ENCODE measurements around the gene SLC22A31.
A peak's percentile ranks its signal among the peaks of the same experiment; 100 is the strongest.
"Not testable (repeated sequence)": the region's sequence is repeated elsewhere in the genome, so short reads cannot be mapped to it uniquely, and the experiment has no call there.

Gene SLC22A31

GRCh38 chr16:89191901-89192185 is 8.5 kb downstream of the SLC22A31 start:
- Mint-ChIP-seq H3K4me3 (no peak overlapping the region), H3K27me3 (no peaks in the 10 kb centered on the region), H3K4me1 (ENCODE audit: low read depth) (no peaks in the 10 kb centered on the region), H3K9me3 (no peaks in the 10 kb centered on the region), H3K36me3 (ENCODE audit: low read depth) (no peaks in the 10 kb centered on the region), H3K27ac (no peak overlapping the region)

- Mint-ChIP-seq H3K9me3 (no peaks in the 10 kb centered on the region), H3K27ac (peak overlapping the region; percentile 26), H3K4me3 (peak overlapping the region; percentile 20), H3K4me1 (ENCODE audit: low read depth) (no peaks in the 10 kb centered on the region), H3K36me3 (ENCODE audit: low read depth) (no peaks in the 10 kb centered on the region), H3K27me3 (no peaks in the 10 kb centered on the region)
These were observed 9.1 kb downstream of the SLC22A31 start for GRCh38 chr16:89191033-89191900.

GRCh38 chr16:89190150-89190958 is 10.0 kb downstream of the SLC22A31 start:
- Mint-ChIP-seq H3K36me3 (ENCODE audit: low read depth) (no peaks in the 10 kb centered on the region), H3K4me3 (peak overlapping the region; percentile 20), H3K4me1 (ENCODE audit: low read depth) (no peaks in the 10 kb centered on the region), H3K27me3 (no peaks in the 10 kb centered on the region), H3K27ac (no peak overlapping the region), H3K9me3 (no peaks in the 10 kb centered on the region)

- Mint-ChIP-seq H3K4me3 (no peak overlapping the region), H3K9me3 (no peaks in the 10 kb centered on the region), H3K27ac (no peak overlapping the region), H3K4me1 (ENCODE audit: low read depth) (no peaks in the 10 kb centered on the region), H3K36me3 (ENCODE audit: low read depth) (no peaks in the 10 kb centered on the region), H3K27me3 (no peaks in the 10 kb centered on the region)
These were observed 10.8 kb downstream of the SLC22A31 start for GRCh38 chr16:89189358-89190025.

- not testable (repeated sequence) for H3K9me3 Mint-ChIP-seq; H3K27ac Mint-ChIP-seq; H3K4me3 Mint-ChIP-seq; H3K36me3 Mint-ChIP-seq (ENCODE audit: low read depth); H3K4me1 Mint-ChIP-seq (ENCODE audit: low read depth); H3K27me3 Mint-ChIP-seq
These were observed 11.6 kb downstream of the SLC22A31 start for GRCh38 chr16:89188471-89189357.

- Mint-ChIP-seq H3K27me3 (no peaks in the 10 kb centered on the region), H3K36me3 (ENCODE audit: low read depth) (no peaks in the 10 kb centered on the region), H3K27ac (no peak overlapping the region), H3K9me3 (no peaks in the 10 kb centered on the region), H3K4me3 (no peak overlapping the region), H3K4me1 (ENCODE audit: low read depth) (no peaks in the 10 kb centered on the region)
These were observed 12.5 kb downstream of the SLC22A31 start for GRCh38 chr16:89187770-89188392.

- Mint-ChIP-seq H3K36me3 (ENCODE audit: low read depth) (no peaks in the 10 kb centered on the region), H3K27me3 (no peaks in the 10 kb centered on the region), H3K27ac (no peak overlapping the region), H3K4me1 (ENCODE audit: low read depth) (no peaks in the 10 kb centered on the region), H3K4me3 (no peak overlapping the region), H3K9me3 (no peaks in the 10 kb centered on the region)
These were observed 13.1 kb downstream of the SLC22A31 start for GRCh38 chr16:89187032-89187769.

- H3K27ac Mint-ChIP-seq; H3K4me3 Mint-ChIP-seq; H3K27me3 Mint-ChIP-seq; H3K9me3 Mint-ChIP-seq; H3K4me1 Mint-ChIP-seq (ENCODE audit: low read depth); H3K36me3 Mint-ChIP-seq (ENCODE audit: low read depth): not testable (repeated sequence)
These were observed 13.7 kb downstream of the SLC22A31 start for GRCh38 chr16:89186593-89187031.

- H3K9me3 Mint-ChIP-seq; H3K4me3 Mint-ChIP-seq; H3K36me3 Mint-ChIP-seq (ENCODE audit: low read depth); H3K27me3 Mint-ChIP-seq; H3K4me1 Mint-ChIP-seq (ENCODE audit: low read depth); H3K27ac Mint-ChIP-seq: not testable (repeated sequence)
These were observed 14.3 kb downstream of the SLC22A31 start for GRCh38 chr16:89185887-89186592.

- Mint-ChIP-seq H3K36me3 (ENCODE audit: low read depth) (no peaks in the 10 kb centered on the region), H3K9me3 (no peaks in the 10 kb centered on the region), H3K27ac (no peak overlapping the region), H3K27me3 (no peaks in the 10 kb centered on the region), H3K4me3 (no peak overlapping the region), H3K4me1 (ENCODE audit: low read depth) (no peaks in the 10 kb centered on the region)
These were observed 15.2 kb downstream of the SLC22A31 start for GRCh38 chr16:89184933-89185794.

GRCh38 chr16:89184677-89184932 is 15.7 kb downstream of the SLC22A31 start:
- no peaks in the 10 kb centered on the region for H3K9me3 Mint-ChIP-seq
- no peak overlapping the region for H3K27ac Mint-ChIP-seq
- no peaks in the 10 kb centered on the region for H3K27me3 Mint-ChIP-seq
- H3K4me1 Mint-ChIP-seq (ENCODE audit: low read depth), result no peaks in the 10 kb centered on the region
- H3K4me3 Mint-ChIP-seq, result no peak overlapping the region
- no peaks in the 10 kb centered on the region for H3K36me3 Mint-ChIP-seq (ENCODE audit: low read depth)

GRCh38 chr16:89183975-89184676 is 16.2 kb downstream of the SLC22A31 start:
- H3K36me3 Mint-ChIP-seq (ENCODE audit: low read depth), result no peaks in the 10 kb centered on the region
- no peaks in the 10 kb centered on the region for H3K9me3 Mint-ChIP-seq
- H3K27ac Mint-ChIP-seq, result no peak overlapping the region
- no peak overlapping the region for H3K4me3 Mint-ChIP-seq
- no peaks in the 10 kb centered on the region for H3K4me1 Mint-ChIP-seq (ENCODE audit: low read depth)
- H3K27me3 Mint-ChIP-seq, result no peaks in the 10 kb centered on the region

Data from stimulated activated naive CD8-positive, alpha-beta T cell treated with anti-CD3 and anti-CD28 coated beads, Interleukin-15, Interleukin-2, amounts not matched to agents 100 ng/mL and 50 ng/mL, for 24 hours (primary cell).